LHCN-M2 (cell line): Measurements from ENCODE around the gene PRXL2B. TPM values are rescaled to one million over a fixed set of nuclear protein-coding genes. Genes with fewer than 3 reads are reported as not detected.
A peak's percentile ranks its signal among the peaks of the same experiment; 100 is the strongest.
"Not testable (repeated sequence)": the region's sequence is repeated elsewhere in the genome, so short reads cannot be mapped to it uniquely, and the experiment has no call there.

ENCODE experiments used
- DNase-seq: peaks from one replicate; pipeline ENCODE4 v3.0.0-alpha.2; 2012; ENCODE audit warnings: low read depth
- total RNA-seq: library from RNA; depleted of rRNA; stranded (reverse); fragments of >200 nt; gene quantifications from 2 replicates; pipeline ENCODE4 v1.2.3, GENCODE V29; 2014

Gene PRXL2B
- total RNA-seq, 1 experiment from 2014 or later: 40.7 TPM

DNA sequence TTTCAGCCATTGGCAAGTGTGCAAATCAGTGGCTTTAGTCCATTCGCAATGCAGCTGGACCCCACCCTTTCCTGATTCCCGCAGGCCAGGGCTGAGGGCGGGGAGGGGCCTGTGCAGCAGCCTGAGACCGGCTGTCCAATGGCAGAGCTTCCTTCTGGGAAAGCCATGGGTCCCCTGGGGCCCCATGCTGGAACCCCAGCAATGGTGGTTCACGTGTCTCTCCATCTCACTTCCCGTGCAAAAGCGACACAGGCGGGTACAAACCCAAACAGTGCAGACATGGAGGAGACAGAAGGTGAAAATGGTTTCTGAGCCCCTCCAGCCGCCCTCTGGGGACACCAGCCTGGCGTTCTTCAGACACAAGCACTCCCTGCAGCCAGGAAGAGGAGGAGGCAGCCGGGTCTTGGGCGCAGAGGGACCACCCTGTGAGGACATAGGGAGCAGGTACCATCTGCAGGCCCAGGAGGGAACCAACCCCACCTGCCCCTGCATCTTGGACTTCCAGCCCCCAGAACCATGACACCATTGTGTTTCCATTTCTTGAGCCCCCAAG lies 36.2 kb upstream of the PRXL2B start:
- not testable (repeated sequence) for DNase-seq

DNA sequence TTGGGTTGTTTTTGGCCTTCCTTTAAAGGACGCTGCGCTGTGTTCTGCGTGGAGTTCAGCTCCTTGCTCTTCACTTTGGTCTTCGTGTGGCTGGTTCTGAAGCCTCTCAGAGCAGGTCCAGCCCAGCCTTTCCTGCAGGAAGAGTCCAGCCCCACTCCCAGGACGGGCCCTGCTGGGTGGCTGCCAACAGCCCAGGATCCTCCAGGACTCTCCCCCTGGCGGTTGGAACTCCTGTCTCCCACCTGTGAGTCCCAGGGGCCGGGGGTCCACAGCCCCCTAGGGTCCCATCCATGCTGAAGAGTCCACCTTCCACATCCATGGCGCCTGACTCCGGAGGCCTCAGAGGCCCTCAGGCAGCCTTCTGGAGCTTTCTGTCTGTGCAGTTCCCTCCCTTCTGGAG lies 35.0 kb upstream of the PRXL2B start:
- DNase-seq: not testable (repeated sequence)

DNA sequence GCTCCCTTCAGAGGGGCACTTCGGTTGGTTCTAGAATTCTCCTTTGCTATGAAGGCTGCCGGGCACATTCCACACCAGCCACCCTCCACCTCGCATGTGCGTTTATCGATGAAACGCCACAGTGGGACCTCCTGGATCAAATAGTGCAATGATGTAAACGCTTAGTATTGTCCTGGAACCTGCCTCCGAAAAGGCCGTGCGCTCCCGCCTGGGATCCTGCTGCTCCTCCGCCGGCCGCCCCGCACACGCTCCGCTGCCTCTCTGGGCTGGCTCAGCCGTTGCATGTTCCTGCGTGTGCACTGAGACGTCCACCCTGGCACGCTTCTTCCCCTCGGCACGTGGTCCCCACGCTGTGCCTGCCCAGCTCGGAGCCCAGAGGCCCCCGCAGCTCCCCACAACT lies 34.4 kb upstream of the PRXL2B start:
- no peak for DNase-seq

DNA sequence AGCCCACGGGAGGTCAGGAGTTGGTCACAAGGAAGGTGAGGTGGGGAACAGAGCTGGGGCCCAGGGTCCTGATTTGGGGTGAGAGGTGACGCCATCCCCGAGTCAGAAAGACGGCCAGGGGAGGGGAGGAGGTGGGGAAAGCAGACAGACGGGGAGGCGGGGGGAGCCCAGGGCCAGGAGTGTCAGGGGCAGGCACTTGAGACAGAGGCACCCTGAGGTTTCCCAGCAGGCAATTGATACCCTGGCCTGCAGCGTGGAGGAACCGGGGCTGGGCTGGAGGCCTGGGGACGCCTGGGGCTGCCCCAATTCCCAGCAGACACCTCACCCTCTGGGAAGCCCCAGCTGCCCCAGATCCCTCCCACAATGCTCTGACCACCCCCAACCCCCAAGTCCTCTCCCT lies 33.5 kb upstream of the PRXL2B start:
- DNase-seq: not testable (repeated sequence)

DNA sequence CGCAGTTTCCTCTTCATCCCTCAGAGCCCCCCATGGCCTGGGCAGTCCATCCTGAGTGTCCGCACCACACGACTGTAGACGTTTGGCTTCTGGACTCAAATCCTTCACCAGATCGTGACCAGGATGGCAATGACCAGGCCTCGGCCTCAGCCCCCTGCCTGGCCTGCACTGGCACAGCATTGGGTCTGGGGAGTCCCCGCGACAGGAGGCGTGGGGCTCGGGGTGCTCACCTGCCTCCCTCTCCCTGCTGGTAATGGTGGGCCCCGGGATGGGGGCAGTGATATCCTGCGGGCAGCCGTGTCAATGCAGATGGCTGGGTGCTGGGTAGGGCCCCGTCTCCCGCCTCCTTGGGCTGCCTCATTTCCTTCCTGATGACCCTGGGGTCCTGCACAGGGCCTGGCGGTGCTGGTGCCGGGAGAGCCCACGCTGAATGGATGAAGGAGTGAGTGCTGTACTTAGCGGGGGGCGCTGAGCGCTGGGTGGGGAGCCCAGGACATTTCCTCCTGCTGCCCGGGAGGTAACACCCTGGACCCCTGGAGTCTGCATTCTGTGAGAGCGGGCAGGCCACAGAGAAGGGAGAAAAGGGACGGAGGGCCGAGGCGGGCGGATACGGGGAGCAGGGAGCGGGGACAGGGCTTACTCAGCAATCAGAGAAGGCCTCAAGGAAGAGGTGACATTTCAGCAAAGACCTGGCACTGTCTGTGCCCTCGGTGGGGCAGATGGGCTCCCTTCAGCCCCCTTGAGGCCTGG lies 32.5 kb upstream of the PRXL2B start:
- DNase-seq: no peak

DNA sequence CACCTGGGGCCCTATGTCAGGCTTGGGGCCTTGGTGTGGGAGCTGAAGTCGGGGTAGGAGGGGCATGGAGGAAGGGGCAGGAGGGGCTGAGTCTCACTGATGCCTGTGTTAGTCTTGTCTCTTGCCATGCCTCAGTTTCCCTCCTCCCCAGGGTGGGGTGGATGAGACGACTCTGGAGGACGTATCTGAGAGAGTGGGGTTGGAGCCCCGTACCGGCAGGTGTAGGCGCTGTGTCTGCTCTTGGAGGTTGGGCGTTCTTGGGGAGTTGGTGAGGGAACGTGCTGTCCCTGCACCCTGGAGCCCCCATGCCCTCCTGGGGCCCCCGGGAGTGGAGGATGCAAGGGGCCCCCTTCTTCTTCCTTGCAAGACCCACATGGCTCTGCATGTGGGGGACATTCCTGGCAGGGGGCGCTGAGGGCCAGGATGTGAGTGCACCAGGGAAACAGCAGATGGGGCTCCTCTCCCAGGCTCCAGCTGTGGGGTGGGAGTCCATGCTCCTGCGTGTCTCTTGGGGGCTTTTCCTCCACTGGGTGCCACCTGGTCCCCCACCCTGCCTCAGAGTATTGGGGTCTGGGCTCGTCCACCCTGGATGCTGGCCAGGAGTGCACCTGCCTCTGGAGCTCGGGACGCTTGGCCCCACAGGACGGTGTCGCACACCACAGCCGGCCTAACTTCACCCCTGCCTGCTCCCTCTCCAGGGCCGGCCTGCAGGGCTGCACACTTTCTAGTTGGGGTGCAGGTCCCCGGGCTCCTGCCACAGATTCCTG lies 31.8 kb upstream of the PRXL2B start:
- DNase-seq: no peak

DNA sequence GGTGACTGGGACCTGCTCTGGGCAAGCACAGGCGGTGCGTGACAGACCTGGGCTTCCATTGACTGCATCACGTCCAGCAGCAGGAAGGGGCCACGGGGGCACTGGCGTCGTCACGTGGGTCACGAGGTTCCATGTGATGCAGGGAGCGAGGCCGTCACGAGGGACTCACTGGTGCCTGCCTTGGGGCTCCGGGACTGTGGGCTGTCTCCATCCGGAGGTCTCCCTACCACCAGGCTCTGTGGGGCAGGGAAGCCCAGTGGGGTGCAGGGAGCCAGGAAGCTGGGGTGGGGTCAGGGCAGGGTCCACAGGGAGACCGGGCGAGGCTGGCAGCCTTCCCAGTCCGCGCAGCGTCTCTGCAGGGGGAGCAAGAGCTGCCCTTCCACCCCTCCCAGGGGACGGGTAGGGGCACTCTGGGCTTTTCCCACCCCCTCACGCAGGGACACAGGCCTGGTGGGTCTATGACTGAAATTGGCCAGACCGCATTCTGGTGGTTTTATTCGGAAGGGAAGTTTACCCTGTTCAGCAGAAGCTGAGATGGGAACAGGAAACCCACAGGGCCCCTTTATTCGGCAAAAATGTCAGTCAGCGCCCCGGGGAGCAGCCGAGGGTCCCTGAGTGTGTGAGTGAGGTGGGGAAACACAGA lies 30.8 kb upstream of the PRXL2B start:
- DNase-seq: no peak

DNA sequence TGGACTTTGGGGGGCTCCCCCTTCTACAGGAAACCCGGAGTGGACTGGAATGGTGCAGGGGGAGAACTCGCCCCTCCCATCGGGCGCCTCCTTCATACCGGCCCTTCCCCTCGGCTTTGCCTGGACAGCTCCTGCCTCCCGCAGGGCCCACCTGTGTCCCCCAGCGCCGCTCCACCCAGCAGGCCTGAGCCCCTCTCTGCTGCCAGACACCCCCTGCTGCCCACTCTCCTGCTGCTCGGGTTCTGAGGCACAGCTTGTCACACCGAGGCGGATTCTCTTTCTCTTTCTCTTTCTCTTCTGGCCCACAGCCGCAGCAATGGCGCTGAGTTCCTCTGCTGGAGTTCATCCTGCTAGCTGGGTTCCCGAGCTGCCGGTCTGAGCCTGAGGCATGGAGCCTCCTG lies 30.3 kb upstream of the PRXL2B start, which contains the start of gene TNFRSF14:
TSS of gene TNFRSF14 (plus strand) at position 95 of the 401 bp plus-strand sequence. CDS start at position 389, 294 bp downstream.
- peak; percentile 22 for DNase-seq

DNA sequence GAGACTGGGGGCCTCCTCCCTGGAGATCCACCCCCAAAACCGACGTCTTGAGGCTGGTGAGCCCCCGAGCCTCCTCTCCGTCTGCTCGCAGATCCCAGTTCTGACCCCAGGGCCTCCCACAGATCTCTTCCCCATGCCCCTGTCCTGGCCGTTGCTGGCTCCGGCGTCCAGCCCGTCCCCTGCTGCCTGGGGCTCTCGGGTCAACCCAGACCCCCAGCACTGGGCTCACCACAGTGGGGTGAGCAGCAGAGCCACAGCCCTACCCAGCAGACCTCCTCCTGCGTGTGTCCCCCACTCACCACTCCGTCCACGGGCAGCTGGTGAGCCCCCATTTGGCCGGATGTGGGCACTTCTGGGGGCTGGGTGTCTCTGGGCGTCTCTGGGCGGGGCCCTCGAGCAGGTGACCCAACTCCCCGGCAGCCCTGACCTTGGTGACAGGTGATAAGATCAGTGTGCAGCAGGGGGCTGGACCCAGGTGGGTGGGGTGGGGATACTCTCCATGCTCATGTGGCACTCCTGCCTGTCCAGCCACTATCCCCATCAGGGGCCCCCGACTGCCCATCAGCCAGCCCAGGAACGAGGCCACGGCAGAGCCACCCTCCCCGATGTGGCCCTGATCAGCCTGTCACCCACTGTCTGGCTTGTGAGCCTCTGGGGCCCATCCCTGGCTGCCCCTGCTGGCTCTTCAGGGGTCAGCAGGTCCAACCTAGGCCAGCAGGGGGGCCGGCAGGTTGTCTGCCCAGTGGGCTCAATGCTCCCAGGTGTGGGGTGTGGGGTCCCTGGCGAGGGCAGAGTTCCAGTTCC lies 29.7 kb upstream of the PRXL2B start:
- DNase-seq: no peak

DNA sequence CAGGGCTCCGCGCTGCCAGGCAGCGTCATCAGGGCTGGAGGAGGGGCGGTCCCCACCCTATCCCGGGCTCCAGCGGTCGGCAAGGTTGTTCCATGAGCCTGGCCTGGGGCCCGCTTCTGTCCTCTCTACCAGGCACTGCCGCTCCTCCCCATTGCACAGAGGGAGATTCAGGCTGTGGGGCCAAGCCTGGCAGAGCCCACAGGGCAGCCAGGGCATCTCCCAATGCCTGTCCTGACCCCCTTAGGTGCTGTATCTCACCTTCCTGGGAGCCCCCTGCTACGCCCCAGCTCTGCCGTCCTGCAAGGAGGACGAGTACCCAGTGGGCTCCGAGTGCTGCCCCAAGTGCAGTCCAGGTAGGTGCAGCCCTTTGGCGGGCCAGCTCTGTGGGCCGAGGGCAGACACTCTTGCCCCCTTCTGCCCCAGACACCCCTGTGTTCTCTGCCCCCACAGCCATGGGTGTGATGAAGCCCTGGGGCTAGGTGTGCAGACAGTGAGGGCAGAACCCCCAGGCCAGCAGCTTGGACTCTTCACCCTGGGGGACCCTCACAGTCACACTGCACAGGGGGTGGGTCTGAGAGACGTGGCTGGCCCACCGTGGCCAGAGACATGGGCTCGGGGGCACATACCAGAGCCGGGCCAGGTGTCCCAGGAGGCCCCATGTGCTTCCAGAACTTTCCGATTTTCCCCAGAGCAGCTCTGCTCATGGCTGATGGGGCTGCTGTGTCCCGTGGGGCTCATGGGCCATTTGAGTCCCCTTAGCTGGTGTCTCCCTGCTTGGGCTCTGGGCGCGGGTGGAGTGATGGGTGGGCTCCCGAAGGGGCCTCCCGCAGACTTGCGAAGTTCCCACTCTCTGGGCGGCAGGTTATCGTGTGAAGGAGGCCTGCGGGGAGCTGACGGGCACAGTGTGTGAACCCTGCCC lies 28.8 kb upstream of the PRXL2B start:
- no peak for DNase-seq

DNA sequence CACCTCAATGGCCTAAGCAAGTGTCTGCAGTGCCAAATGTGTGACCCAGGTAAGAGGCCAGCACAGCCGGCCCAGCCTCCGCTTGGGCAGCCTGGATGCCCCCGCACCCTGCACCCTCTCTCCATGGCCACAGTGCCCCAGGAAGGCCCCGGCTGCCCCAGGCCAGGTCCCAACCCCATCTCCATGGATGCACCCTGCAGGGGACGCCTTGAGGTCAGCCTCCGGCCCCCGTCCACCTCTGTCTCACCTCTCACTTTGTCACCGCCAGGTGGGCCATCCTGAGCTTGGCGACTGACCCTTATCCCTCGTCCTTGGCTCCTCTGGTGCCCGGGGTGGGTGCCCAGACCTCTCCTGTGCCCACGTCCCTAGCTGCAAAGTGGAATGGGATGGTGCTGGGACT lies 28.2 kb upstream of the PRXL2B start:
- no peak for DNase-seq

DNA sequence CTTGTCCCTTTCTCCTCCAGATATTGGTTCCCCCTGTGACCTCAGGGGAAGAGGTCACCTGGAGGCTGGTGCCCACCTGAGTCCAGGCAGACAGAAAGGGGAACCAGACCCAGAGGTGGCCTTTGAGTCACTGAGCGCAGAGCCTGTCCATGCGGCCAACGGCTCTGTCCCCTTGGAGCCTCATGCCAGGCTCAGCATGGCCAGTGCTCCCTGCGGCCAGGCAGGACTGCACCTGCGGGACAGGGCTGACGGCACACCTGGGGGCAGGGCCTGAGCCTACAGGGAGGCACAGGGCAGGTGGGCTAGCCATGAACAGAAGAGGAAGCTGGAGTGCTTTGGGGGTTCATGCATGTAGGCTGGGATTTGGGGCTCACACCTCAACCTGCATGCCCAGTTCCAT lies 27.7 kb upstream of the PRXL2B start:
- DNase-seq: no peak

DNA sequence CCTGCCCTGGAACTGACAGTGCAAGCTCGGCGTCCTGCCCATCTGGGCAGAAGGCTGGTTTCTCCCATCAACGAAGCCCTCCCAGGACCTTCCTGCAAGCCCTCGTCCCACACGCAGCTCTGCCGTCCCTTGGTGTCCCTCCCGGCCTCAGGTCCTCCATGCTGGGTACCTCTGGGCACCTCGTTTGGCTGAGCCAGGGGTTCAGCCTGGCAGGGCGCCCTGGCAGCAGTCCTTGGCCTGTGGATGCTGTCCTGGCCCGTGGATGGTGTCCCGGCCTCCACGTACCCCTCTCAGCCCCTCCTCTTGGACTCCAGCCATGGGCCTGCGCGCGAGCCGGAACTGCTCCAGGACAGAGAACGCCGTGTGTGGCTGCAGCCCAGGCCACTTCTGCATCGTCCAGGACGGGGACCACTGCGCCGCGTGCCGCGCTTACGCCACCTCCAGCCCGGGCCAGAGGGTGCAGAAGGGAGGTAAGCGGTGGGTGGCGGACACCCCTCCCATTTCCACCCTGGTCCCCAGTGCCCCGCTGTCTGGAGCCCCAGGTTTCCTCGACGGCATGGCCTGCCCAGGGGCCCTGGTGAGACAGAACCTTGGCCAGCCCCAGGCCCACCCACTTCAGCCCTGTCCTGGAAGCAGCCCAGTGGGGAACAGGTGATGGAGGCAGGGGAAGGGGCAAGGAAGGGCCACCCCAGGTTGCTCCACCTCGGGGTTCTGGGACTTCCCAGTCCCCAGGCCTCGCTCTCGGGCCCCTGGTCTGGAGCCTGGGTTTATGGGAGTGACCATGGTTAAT lies 26.9 kb upstream of the PRXL2B start:
- DNase-seq: no peak

DNA sequence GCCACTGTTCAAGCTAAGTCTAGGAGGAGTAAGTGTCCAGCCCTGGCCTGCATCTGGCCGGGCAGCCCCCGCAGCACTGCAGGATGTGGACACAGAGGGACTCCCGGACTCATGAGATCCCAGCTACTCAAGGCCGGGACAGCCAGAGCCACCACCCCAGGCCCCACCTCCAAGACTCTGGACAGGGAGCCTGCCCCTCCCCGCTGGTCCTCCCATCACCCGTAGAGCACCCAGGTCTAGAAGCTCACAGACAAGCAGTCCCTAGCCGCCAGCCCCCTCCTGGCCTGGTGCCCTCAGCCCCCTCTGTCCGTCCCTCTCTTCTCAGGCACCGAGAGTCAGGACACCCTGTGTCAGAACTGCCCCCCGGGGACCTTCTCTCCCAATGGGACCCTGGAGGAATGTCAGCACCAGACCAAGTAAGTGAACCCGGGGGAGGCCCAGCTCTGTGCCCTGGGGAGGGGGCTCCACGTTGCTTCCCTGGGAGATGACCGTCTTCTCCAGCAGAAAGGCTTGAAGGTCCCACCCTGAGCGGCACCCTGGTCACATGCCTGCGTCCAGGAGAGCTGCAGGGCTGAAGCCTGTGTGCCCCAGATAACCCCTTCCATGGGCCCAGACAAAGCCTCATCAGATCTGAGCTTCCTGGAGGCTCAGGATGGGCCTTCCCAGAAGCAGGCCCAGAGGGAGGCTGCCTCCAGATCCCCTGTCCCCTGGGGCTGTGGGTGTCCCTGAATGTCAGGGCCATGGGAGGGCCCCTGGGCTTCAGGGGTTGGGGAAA lies 26.1 kb upstream of the PRXL2B start:
- DNase-seq: no peak

DNA sequence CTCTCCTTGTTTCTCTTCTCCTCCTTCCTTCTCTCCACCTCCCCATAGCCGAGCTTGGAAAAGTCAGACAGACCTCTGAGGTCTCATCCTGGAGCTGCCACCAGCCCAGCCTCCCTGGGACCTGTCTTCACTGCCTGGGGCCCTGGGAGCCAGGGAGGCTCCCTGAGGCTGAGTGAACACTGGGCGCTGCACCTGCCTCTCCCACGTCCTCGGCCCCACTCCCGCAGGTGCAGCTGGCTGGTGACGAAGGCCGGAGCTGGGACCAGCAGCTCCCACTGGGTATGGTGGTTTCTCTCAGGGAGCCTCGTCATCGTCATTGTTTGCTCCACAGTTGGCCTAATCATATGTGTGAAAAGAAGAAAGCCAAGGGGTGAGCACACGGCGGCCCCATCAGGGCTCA lies 25.1 kb upstream of the PRXL2B start:
- no peak for DNase-seq

DNA sequence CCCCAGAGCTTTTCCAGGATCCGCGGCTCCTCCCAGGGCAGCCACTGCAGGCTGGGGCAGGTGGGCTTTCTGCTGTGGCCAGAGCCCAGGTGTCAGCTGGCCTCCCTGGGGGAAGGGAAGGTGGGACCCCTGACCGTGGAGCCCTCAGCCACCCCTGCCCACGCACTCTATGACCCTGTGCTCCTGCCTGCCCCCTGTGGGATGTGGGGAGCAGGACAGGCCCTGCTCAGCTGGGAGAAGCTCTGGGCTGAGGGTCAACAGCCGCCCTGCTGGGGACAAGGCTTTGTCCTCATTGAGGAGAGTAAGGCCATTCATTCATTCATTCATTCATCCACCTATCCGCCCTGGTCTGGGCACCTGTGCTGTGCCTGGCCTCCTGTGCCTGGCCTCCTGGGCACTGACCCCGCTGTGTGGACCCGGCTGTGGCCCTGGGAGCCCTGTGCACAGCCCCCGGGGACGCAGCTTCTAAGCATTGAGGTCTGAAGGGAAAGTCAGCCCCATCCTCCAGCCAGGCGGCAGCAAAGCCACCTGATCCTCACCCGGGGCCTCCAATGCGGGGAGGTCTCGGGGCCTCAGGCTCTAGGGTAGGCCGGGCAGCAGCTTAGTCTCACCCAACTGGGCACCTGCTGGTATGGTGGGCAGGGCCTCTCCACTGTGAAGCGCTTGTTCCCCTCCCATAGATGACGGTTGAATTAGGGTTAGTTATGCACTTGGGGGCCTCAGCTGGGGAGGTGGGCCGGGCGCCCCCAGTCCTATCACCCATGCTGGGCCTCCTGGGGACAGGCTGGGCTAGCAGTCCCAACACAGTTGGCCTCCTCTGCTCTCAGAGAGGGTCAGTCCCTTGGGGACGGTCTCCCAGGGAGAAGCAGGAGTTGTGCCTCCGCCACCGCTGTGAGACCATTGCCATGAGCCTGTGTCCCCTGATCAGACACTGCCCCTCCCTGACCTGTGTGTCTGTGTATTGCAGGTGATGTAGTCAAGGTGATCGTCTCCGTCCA lies 24.4 kb upstream of the PRXL2B start:
- DNase-seq: no peak

DNA sequence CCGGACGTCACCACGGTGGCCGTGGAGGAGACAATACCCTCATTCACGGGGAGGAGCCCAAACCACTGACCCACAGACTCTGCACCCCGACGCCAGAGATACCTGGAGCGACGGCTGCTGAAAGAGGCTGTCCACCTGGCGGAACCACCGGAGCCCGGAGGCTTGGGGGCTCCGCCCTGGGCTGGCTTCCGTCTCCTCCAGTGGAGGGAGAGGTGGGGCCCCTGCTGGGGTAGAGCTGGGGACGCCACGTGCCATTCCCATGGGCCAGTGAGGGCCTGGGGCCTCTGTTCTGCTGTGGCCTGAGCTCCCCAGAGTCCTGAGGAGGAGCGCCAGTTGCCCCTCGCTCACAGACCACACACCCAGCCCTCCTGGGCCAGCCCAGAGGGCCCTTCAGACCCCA lies 23.4 kb upstream of the PRXL2B start:
- DNase-seq: no peak
